GM23248 (cell line): Measurements from ENCODE around the gene KLF4. TPM values are rescaled to one million over a fixed set of nuclear protein-coding genes. Genes with fewer than 3 reads are reported as not detected.
"Not testable (repeated sequence)": the region's sequence is repeated elsewhere in the genome, so short reads cannot be mapped to it uniquely, and the experiment has no call there.

Experiments
- DNase-seq: peaks from one replicate; pipeline ENCODE4 v3.0.0-alpha.2; 2015
- H2AFZ ChIP-seq: fragments of 200-600 bp; sonication (generic); 2 replicates; pipeline ENCODE4 v1.6.1; 2016; ENCODE audit warnings: antibody characterized with exemption
- H3F3A ChIP-seq: fragments of 200-600 bp; sonication (generic); 2 replicates; pipeline ENCODE4 v1.6.1; 2016; ENCODE audit warnings: mild to moderate bottlenecking, antibody characterized with exemption, mixed run types; ENCODE audit not compliant: insufficient read depth
- H3K27ac ChIP-seq: fragments of 200-600 bp; sonication (generic); 2 replicates; pipeline ENCODE4 v1.5.1; 2016; ENCODE audit warnings: mild to moderate bottlenecking
- H3K27me3 ChIP-seq: fragments of 200-600 bp; sonication (generic); replicated peaks from 2 replicates; pipeline ENCODE4 v1.6.1; 2016; ENCODE audit warnings: mild to moderate bottlenecking; ENCODE audit not compliant: insufficient read depth
- H3K36me3 ChIP-seq: fragments of 200-600 bp; sonication (generic); 2 replicates; pipeline ENCODE4 v1.6.1; 2016; ENCODE audit warnings: low read depth, mild to moderate bottlenecking
- H3K4me1 ChIP-seq: fragments of 200-600 bp; sonication (generic); 2 replicates; pipeline ENCODE4 v1.6.1; 2016; ENCODE audit warnings: mild to moderate bottlenecking; ENCODE audit not compliant: insufficient read depth
- H3K4me2 ChIP-seq: fragments of 200-600 bp; sonication (generic); one replicate; pipeline ENCODE4 v1.6.1; 2016; ENCODE audit warnings: mild to moderate bottlenecking; ENCODE audit not compliant: unreplicated experiment
- H3K4me3 ChIP-seq: fragments of 200-600 bp; sonication (generic); 2 replicates; pipeline ENCODE4 v1.5.1; 2016; ENCODE audit warnings: mild to moderate bottlenecking
- H3K79me2 ChIP-seq: fragments of 200-600 bp; sonication (generic); 2 replicates; pipeline ENCODE4 v1.6.1; 2016; ENCODE audit warnings: mild to moderate bottlenecking; ENCODE audit not compliant: insufficient read depth
- H3K9ac ChIP-seq: fragments of 200-600 bp; sonication (generic); 2 replicates; pipeline ENCODE4 v1.6.1; 2016; ENCODE audit warnings: mild to moderate bottlenecking
- H3K9me2 ChIP-seq: fragments of 200-600 bp; sonication (generic); 2 replicates; pipeline ENCODE4 v1.6.1; 2016; ENCODE audit warnings: mixed run types, mild to moderate bottlenecking, moderate library complexity; ENCODE audit not compliant: insufficient read depth
- H3K9me3 ChIP-seq: fragments of 200-600 bp; sonication (generic); one replicate; pipeline ENCODE4 v1.6.1; 2017; ENCODE audit warnings: low read depth
- H4K20me1 ChIP-seq: fragments of 200-600 bp; sonication (generic); 2 replicates; pipeline ENCODE4 v1.6.0; 2016; ENCODE audit not compliant: insufficient read depth
- EZH2 ChIP-seq: fragments of 200-600 bp; sonication (generic); IDR thresholded peaks from 2 replicates; pipeline ENCODE4 v1.6.1; 2018; ENCODE audit warnings: antibody characterized with exemption, mild to moderate bottlenecking; ENCODE audit not compliant: insufficient read depth, poor library complexity, severe bottlenecking
- EZH2phosphoT487 ChIP-seq: fragments of 200-600 bp; sonication (generic); IDR thresholded peaks from 2 replicates; pipeline ENCODE4 v1.6.1; 2018; ENCODE audit warnings: antibody characterized with exemption, moderate library complexity, mild to moderate bottlenecking, low read depth; ENCODE audit not compliant: insufficient read depth
- WGBS, 2 experiments: methylation state at CpG; one replicate each; pipeline ENCODE4 v1.1.6; 2015 to 2017; ENCODE audit warnings: low lambda C conversion rate in 2 of 2, low coverage in 1 of 2; ENCODE audit errors: missing lambda C conversion rate in 2 of 2; 5-methylcytosine and 5-hydroxymethylcytosine counted together
- in situ Hi-C: fragments of 300-500 bp; cut with MboI; formaldehyde crosslinking; loops from 2 replicates; pipeline ENCODE4 v1.15.0; 2020
- polyA plus RNA-seq: library from polyadenylated mRNA; unstranded; fragments of >200 nt; fragmentation: Nextera tagmentation; extraction: Ambion mirVana; gene quantifications from 2 replicates; pipeline ENCODE4 v1.2.1, GENCODE V29; 2016
- total RNA-seq: library from RNA; depleted of rRNA; stranded (reverse); fragments of >200 nt; shearing (Covaris generic); gene quantifications from 2 replicates; pipeline ENCODE4 v1.2.3, GENCODE V29; 2014

The KLF4 gene
- total and polyA plus RNA-seq, 2 experiments from 2014 or later, result 14.6 to 38.6 TPM

- TF ChIP-seq EZH2phosphoT487 (no peak), EZH2 (no peak)
- peaks cover 4% of the 10 kb centered on the region for H3F3A ChIP-seq
- H4K20me1 ChIP-seq, result no peaks in the 10 kb centered on the region
- H3K4me1 ChIP-seq, result peaks cover 3% of the 10 kb centered on the region; the same call in 1 of the 2 replicates
- no peak overlapping the region for H3K4me3 ChIP-seq
- no peaks in the 10 kb centered on the region for H3K9me2 ChIP-seq
- no peaks in the 10 kb centered on the region for H3K9me3 ChIP-seq
- H2AFZ ChIP-seq, result no peak overlapping the region
- H3K4me2 ChIP-seq, result no peak overlapping the region
- no peak overlapping the region for H3K27ac ChIP-seq
- in situ Hi-C loops, result loop anchor here (25.0 kb wide), 3 partner anchors 240 to 940 kb away; no protein-coding TSS in a partner anchor
- H3K9ac ChIP-seq, result no peak overlapping the region
- H3K79me2 ChIP-seq, result no peaks in the 10 kb centered on the region
- H3K27me3 ChIP-seq, result no peaks in the 10 kb centered on the region
- DNase-seq, result no peak
- H3K36me3 ChIP-seq, result no peaks in the 10 kb centered on the region
- 35 to 39% methylated on average over 2 of the region's 2 CpGs for WGBS, 2 experiments
These were observed 7.4 kb upstream of the KLF4 start for GRCh38 chr9:107496976-107497375.

DNA sequence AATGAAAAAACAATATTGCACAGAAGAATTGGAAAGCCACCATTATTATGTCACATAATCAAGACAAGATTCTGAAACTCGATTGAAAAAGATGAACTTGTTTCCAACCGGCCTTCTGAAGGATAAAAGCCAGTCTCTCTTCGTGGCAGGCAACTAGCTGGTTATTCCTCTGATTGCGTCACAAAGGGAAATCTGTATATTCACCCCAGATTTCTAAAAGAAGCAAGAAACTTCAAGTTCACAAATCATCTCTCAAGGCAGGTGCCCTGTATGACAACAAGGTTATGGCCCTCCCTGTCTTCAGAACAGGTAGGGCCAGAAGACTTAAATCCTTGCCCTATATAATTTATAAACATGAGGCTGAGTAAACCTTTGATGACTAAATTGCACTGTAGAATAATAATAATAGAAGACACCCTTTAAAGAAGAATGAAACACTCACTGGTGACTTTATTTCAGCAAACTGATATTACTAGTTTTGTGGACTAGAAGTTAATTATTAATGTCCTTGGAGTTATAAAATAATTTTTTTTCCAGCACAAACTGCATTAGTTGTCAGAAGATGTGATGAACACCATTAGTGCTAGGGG, 2.9 kb upstream of the KLF4 start:
- Histone ChIP-seq H3F3A (peaks cover 17% of the 10 kb centered on the region), H3K9me2 (no peaks in the 10 kb centered on the region), H3K79me2 (peaks cover 18% of the 10 kb centered on the region), H3K9me3 (no peaks in the 10 kb centered on the region), H3K9ac (no peak overlapping the region), H3K4me3 (no peak overlapping the region), H3K4me2 (peak overlapping the region; percentile 20), H3K4me1 (peaks cover 11% of the 10 kb centered on the region; the same call in 1 of the 2 replicates), H3K27me3 (no peaks in the 10 kb centered on the region), H3K36me3 (no peaks in the 10 kb centered on the region), H2AFZ (no peak overlapping the region), H4K20me1 (no peaks in the 10 kb centered on the region), H3K27ac (no peak overlapping the region; the same call in 1 of the 2 replicates)
- 19 to 24% methylated on average over 4 of the region's 4 CpGs for WGBS, 2 experiments
- TF ChIP-seq EZH2 (no peak), EZH2phosphoT487 (no peak)
- in situ Hi-C loops, result loop anchor here (25.0 kb wide), 3 partner anchors 245 to 945 kb away; no protein-coding TSS in a partner anchor
- DNase-seq, result peak; percentile 67

DNA sequence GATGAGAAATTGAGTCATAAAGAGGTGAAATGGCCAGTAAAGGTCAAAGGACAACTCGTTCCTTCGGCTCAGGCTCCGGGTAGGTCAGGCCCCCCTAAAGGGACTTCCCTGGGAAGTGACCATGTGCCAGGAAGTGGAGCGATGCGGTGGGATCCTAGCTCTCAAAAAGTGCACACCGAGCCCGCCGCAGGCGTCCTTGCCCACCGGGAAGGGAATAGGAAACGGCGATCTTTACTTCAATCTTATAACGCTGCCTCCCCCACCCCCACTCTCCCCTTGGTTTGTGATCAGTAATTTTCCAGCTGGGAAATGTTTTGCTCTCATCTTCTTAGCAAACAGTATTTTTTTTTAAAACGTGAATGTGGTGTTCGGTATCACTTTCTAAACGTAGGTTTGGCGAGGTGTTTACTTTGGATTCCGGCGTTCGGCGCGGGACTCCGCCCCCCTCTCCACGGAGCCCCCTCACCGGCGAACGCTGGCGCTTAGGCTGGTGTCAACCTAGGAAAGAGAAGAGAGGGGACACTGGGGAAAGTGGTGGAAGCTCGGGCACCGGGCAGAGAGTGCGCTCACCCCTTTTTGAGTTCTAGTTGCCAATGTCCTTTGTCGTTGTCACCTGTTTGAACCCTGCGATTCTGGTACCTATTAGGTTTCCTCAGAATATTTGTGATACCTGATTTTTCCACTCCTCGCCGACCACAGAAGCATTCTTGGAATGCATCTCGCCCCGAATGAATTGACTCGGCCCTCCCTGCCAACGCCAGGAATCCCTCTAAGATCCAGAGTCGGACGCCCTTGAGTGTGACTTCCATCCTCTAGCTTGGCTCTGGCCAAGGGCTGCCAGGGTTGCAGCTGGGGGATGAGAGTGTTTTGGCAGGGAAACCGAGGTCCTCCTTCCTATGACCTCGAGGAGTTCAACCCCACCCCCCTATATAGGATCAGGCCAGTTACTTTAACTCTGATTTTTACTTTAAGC, 1.8 kb upstream of the KLF4 start:
- Histone ChIP-seq H4K20me1 (no peaks in the 10 kb centered on the region), H3K9me3 (no peaks in the 10 kb centered on the region), H3K4me1 (peaks cover 11% of the 10 kb centered on the region; the same call in 1 of the 2 replicates), H3K27me3 (no peaks in the 10 kb centered on the region), H3K36me3 (peaks cover 5% of the 10 kb centered on the region; the same call in 1 of the 2 replicates), H3F3A (peaks cover 23% of the 10 kb centered on the region), H3K79me2 (peaks cover 29% of the 10 kb centered on the region), H3K9me2 (no peaks in the 10 kb centered on the region), H3K9ac (peak overlapping the region; percentile 93), H3K4me3 (peak overlapping the region; percentile 81), H3K27ac (peak overlapping the region; percentile 94; the same call in 1 of the 2 replicates), H2AFZ (peak overlapping the region; percentile 51), H3K4me2 (peak overlapping the region; percentile 93)
- in situ Hi-C loops, result loop anchor here (25.0 kb wide), 3 partner anchors 246 to 946 kb away; no protein-coding TSS in a partner anchor
- no peak for TF ChIP-seq EZH2
- TF ChIP-seq EZH2phosphoT487, result no peak
- peak; percentile 53 for DNase-seq
- 11 to 13% methylated on average over 42 to 43 of the region's 43 CpGs for WGBS, 2 experiments

- peak overlapping the region; percentile 94 for H3K27ac ChIP-seq
- H3K9me2 ChIP-seq, DNase-seq, H3K9me3 ChIP-seq, H3K27me3 ChIP-seq, H4K20me1 ChIP-seq: not testable (repeated sequence)
- peak overlapping the region; percentile 51 for H2AFZ ChIP-seq
- H3K4me3 ChIP-seq, result peak overlapping the region; percentile 81
- peak overlapping the region; percentile 93 for H3K4me2 ChIP-seq
- peak overlapping the region; percentile 93 for H3K9ac ChIP-seq
- in situ Hi-C loops, result loop anchor here (25.0 kb wide), 3 partner anchors 247 to 947 kb away; no protein-coding TSS in a partner anchor
- peaks cover 37% of the 10 kb centered on the region for H3K79me2 ChIP-seq
- H3F3A ChIP-seq, result peaks cover 30% of the 10 kb centered on the region
- H3K4me1 ChIP-seq, result peaks cover 18% of the 10 kb centered on the region; the same call in 1 of the 2 replicates
- H3K36me3 ChIP-seq, result peaks cover 12% of the 10 kb centered on the region
- WGBS, 2 experiments, result 7% methylated on average over 21 to 23 of the region's 23 CpGs
These were observed 1.0 kb upstream of the KLF4 start for GRCh38 chr9:107490606-107490970.
